ENCODE measurements around the gene A2ML1.

Gene A2ML1

DNA sequence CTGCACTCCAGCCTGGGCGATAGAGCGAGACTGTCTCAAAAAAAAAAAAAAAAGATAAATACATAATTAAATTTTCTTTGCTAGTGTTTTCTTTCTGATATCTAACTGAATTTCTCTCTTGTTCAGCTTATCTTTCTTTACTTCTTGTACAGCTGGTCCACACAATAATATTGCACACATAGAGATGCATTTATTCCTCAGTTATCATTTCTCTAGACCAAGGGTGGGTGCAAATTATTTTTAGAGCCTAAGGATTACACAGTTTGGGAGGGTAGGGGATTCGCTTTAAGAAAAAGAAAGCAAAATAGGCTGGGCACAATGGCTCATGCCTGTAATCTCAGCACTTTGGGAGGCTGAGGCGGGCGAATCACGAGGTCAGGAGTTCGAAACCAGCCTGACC is 17.9 kb downstream of the A2ML1 start:
- no peaks in the 10 kb centered on the region for H3K36me3 ChIP-seq (ENCODE audit: control insufficient read depth, low read length)
- no peaks in the 10 kb centered on the region for H3K4me1 ChIP-seq (ENCODE audit: control insufficient read depth, low read length)
- H3K9me2 ChIP-seq (replicated peaks; ENCODE audit: control insufficient read depth, low read length) = no peaks in the 10 kb centered on the region
- no peak overlapping the region for H3K27ac ChIP-seq (ENCODE audit: low read depth, low read length)
- H3K9me3 ChIP-seq (ENCODE audit: control insufficient read depth, insufficient read depth, low read length) = no peaks in the 10 kb centered on the region
- H3K79me2 ChIP-seq (ENCODE audit: control insufficient read depth, low read length) = no peaks in the 10 kb centered on the region
- no peaks in the 10 kb centered on the region for H3K27me3 ChIP-seq (ENCODE audit: control insufficient read depth, low read length)
- H4K20me1 ChIP-seq (ENCODE audit: control insufficient read depth, insufficient read depth, low read depth, low read length) = no peaks in the 10 kb centered on the region
- H3K4me3 ChIP-seq (ENCODE audit: low read length) = no peak overlapping the region
- no peak overlapping the region for H3K4me2 ChIP-seq (ENCODE audit: low read length)
- H3F3A ChIP-seq (ENCODE audit: control insufficient read depth, insufficient read depth) = no peaks in the 10 kb centered on the region
- TF ChIP-seq, protein P1, sequence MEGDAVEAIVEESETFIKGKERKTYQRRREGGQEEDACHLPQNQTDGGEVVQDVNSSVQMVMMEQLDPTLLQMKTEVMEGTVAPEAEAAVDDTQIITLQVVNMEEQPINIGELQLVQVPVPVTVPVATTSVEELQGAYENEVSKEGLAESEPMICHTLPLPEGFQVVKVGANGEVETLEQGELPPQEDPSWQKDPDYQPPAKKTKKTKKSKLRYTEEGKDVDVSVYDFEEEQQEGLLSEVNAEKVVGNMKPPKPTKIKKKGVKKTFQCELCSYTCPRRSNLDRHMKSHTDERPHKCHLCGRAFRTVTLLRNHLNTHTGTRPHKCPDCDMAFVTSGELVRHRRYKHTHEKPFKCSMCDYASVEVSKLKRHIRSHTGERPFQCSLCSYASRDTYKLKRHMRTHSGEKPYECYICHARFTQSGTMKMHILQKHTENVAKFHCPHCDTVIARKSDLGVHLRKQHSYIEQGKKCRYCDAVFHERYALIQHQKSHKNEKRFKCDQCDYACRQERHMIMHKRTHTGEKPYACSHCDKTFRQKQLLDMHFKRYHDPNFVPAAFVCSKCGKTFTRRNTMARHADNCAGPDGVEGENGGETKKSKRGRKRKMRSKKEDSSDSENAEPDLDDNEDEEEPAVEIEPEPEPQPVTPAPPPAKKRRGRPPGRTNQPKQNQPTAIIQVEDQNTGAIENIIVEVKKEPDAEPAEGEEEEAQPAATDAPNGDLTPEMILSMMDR (IDR thresholded peaks at IDR 0.05; ENCODE audit: low read depth, low read length, poor library complexity, severe bottlenecking) = no peak
- no peak for TF ChIP-seq EZH2phosphoT487 (IDR thresholded peaks at IDR 0.05; ENCODE audit: borderline replicate concordance, low read length)

DNA sequence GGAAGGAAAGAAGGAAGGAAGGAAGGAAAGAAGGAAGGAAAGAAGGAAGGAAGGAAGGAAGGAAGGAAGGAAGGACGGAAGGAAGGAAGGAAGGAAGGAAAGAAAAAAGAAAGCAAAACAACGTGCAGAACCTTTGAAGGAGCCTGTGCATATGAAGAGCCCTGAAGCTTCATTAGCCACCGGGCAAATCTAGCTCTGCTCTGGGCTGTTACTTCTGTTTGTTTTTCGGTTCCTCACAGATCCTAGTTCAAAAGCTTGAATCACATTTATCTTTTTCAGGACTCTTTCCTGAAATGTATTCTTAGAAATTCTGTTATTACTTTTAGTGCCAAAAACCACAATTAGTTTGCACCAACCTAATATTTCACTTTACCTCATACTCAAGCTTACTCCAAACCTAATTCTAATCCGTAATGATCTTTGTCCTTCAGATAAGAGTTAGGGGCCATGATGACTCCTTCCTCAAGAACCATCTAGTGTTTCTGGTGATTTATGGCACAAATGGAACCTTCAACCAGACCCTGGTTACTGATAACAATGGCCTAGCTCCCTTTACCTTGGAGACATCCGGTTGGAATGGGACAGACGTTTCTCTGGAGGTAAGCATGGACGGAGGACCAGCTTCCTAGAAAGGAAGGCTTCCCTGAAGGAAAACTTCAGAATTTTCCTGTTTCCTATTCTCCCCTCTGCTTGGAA is 18.7 kb downstream of the A2ML1 start:
- H3K4me1 ChIP-seq (ENCODE audit: control insufficient read depth, low read length) = no peaks in the 10 kb centered on the region
- H3K4me2 ChIP-seq (ENCODE audit: low read length) = no peak overlapping the region
- H3K27ac ChIP-seq (ENCODE audit: low read depth, low read length) = no peak overlapping the region
- H3F3A ChIP-seq (ENCODE audit: control insufficient read depth, insufficient read depth) = no peaks in the 10 kb centered on the region
- no peak overlapping the region for H3K4me3 ChIP-seq (ENCODE audit: low read length)
- no peaks in the 10 kb centered on the region for H4K20me1 ChIP-seq (ENCODE audit: control insufficient read depth, insufficient read depth, low read depth, low read length)
- no peaks in the 10 kb centered on the region for H3K36me3 ChIP-seq (ENCODE audit: control insufficient read depth, low read length)
- no peaks in the 10 kb centered on the region for H3K9me2 ChIP-seq (replicated peaks; ENCODE audit: control insufficient read depth, low read length)
- H3K9me3 ChIP-seq (ENCODE audit: control insufficient read depth, insufficient read depth, low read length) = no peaks in the 10 kb centered on the region
- H3K27me3 ChIP-seq (ENCODE audit: control insufficient read depth, low read length) = no peaks in the 10 kb centered on the region
- TF ChIP-seq, protein P1 (IDR thresholded peaks at IDR 0.05; ENCODE audit: low read depth, low read length, poor library complexity, severe bottlenecking) = no peak
- no peak for TF ChIP-seq EZH2phosphoT487 (IDR thresholded peaks at IDR 0.05; ENCODE audit: borderline replicate concordance, low read length)
- H3K79me2 ChIP-seq (ENCODE audit: control insufficient read depth, low read length) = no peaks in the 10 kb centered on the region

DNA sequence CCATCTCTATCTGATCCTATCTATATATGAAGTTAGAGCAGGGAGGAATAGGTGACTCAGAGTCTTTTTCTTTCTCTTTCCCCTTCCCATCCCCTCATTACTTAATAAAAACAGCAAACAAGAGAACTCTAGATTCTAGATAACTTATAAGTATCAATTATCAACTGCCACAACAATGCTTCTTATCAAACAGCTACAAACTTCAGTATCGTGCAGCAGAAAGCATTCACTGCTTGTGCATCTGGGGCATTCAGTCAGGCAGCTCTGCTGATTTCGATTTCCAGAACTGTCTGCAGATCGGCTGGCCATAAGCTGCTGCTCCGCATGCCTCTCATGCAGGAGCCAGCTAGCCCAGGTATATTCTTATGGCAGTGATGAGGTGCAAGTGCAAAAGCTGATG is 19.4 kb downstream of the A2ML1 start:
- no peaks in the 10 kb centered on the region for H3K9me3 ChIP-seq (ENCODE audit: control insufficient read depth, insufficient read depth, low read length)
- no peaks in the 10 kb centered on the region for H3K9me2 ChIP-seq (replicated peaks; ENCODE audit: control insufficient read depth, low read length)
- H3F3A ChIP-seq (ENCODE audit: control insufficient read depth, insufficient read depth) = no peaks in the 10 kb centered on the region
- H4K20me1 ChIP-seq (ENCODE audit: control insufficient read depth, insufficient read depth, low read depth, low read length) = no peaks in the 10 kb centered on the region
- TF ChIP-seq, protein P1 (IDR thresholded peaks at IDR 0.05; ENCODE audit: low read depth, low read length, poor library complexity, severe bottlenecking) = no peak
- no peak for TF ChIP-seq EZH2phosphoT487 (IDR thresholded peaks at IDR 0.05; ENCODE audit: borderline replicate concordance, low read length)
- no peak overlapping the region for H3K4me2 ChIP-seq (ENCODE audit: low read length)
- H3K27ac ChIP-seq (ENCODE audit: low read depth, low read length) = no peak overlapping the region
- no peaks in the 10 kb centered on the region for H3K4me1 ChIP-seq (ENCODE audit: control insufficient read depth, low read length)
- no peaks in the 10 kb centered on the region for H3K27me3 ChIP-seq (ENCODE audit: control insufficient read depth, low read length)
- no peaks in the 10 kb centered on the region for H3K79me2 ChIP-seq (ENCODE audit: control insufficient read depth, low read length)
- H3K36me3 ChIP-seq (ENCODE audit: control insufficient read depth, low read length) = no peaks in the 10 kb centered on the region
- H3K4me3 ChIP-seq (ENCODE audit: low read length) = no peak overlapping the region
